Liver (tissue), 9 donors: Measurements from ENCODE around the gene TNKS2. TPM values are rescaled to one million over a fixed set of nuclear protein-coding genes. Genes with fewer than 3 reads are reported as not detected.

Experiments used
- DNase-seq: peaks from one replicate; pipeline ENCODE4 v3.0.0-alpha.2; 2017; ENCODE audit warnings: low spot score
- H3K27ac ChIP-seq, 2 donors: one replicate each; pipeline ENCODE4 v1.7.0; 2013; ENCODE audit warnings: inconsistent platforms in 2 of 2, low read length in 2 of 2, control low read depth in 1 of 2, low read depth in 1 of 2, mild to moderate bottlenecking in 1 of 2
- H3K27me3 ChIP-seq, 4 donors: one replicate each; pipeline versions ENCODE4 v1.6.1 to v1.7.0; 2013; ENCODE audit warnings: low read length in 3 of 4, inconsistent platforms in 1 of 4, mild to moderate bottlenecking in 1 of 4, moderate library complexity in 1 of 4; ENCODE audit not compliant: control insufficient read depth in 4 of 4, insufficient read depth in 4 of 4
- H3K36me3 ChIP-seq, 4 donors: one replicate each; pipeline versions ENCODE4 v1.6.1 to v1.7.0; 2013; ENCODE audit warnings: low read length in 3 of 4, mild to moderate bottlenecking in 3 of 4, low read depth in 1 of 4, moderate library complexity in 1 of 4; ENCODE audit not compliant: control insufficient read depth in 4 of 4, insufficient read depth in 3 of 4
- H3K4me1 ChIP-seq, 4 donors: one replicate each; pipeline versions ENCODE4 v1.6.1 to v1.7.0; 2013; ENCODE audit warnings: low read length in 3 of 4, mild to moderate bottlenecking in 3 of 4, moderate library complexity in 1 of 4; ENCODE audit not compliant: control insufficient read depth in 4 of 4, insufficient read depth in 4 of 4
- H3K4me3 ChIP-seq, 3 donors: one replicate each; pipeline versions ENCODE4 v1.6.1 to v1.7.0; 2013; ENCODE audit warnings: low read length in 3 of 3, control low read depth in 1 of 3, low read depth in 1 of 3, mild to moderate bottlenecking in 1 of 3
- H3K9ac ChIP-seq, 2 donors: one replicate each; pipeline ENCODE4 v1.7.0; 2013; ENCODE audit warnings: low read length in 2 of 2, mild to moderate bottlenecking in 2 of 2, moderate library complexity in 2 of 2, control low read depth in 1 of 2, low read depth in 1 of 2
- H3K9me3 ChIP-seq, 4 donors: one replicate each; pipeline versions ENCODE4 v1.6.1 to v1.7.0; 2013; ENCODE audit warnings: low read length in 3 of 4; ENCODE audit not compliant: control insufficient read depth in 4 of 4
- ATF3 ChIP-seq: IDR thresholded peaks from 2 replicates; pipeline ENCODE4 v1.6.1; 2016; ENCODE audit warnings: antibody characterized with exemption
- CTCF ChIP-seq: fragments of 150-350 bp; IDR thresholded peaks from 2 replicates; pipeline ENCODE4 v1.5.1; 2017; ENCODE audit warnings: improper control_type of control experiment, low read depth, low read length; ENCODE audit not compliant: missing input control
- EGR1 ChIP-seq, 2 donors: IDR thresholded peaks; 2 replicates each; pipeline ENCODE4 v1.6.1; 2016 to 2018; ENCODE audit warnings: antibody characterized with exemption in 2 of 2, low read depth in 2 of 2
- FOXA1 ChIP-seq: IDR thresholded peaks from 2 replicates; pipeline ENCODE4 v1.6.1; 2016; ENCODE audit warnings: antibody characterized with exemption
- FOXA2 ChIP-seq: IDR thresholded peaks from 2 replicates; pipeline ENCODE4 v1.6.1; 2016; ENCODE audit warnings: antibody characterized with exemption
- HNF4A ChIP-seq, 2 donors: conservative IDR thresholded peaks; 2 replicates each; pipeline ENCODE4 v1.6.1; 2016; ENCODE audit warnings: antibody characterized with exemption in 2 of 2, mild to moderate bottlenecking in 2 of 2
- HNF4G ChIP-seq: IDR thresholded peaks from 2 replicates; pipeline ENCODE4 v1.6.1; 2016; ENCODE audit warnings: antibody characterized with exemption
- JUND ChIP-seq, 2 donors: IDR thresholded peaks; 2 replicates each; pipeline ENCODE4 v1.6.1; 2016; ENCODE audit warnings: antibody characterized with exemption in 2 of 2
- MAX ChIP-seq: IDR thresholded peaks from 2 replicates; pipeline ENCODE4 v1.6.1; 2016; ENCODE audit warnings: antibody characterized with exemption
- NR2F2 ChIP-seq: IDR thresholded peaks from 2 replicates; pipeline ENCODE4 v1.6.1; 2016; ENCODE audit warnings: antibody characterized with exemption
- RAD21 ChIP-seq, 2 donors: IDR thresholded peaks; 2 replicates each; pipeline ENCODE4 v1.6.1; 2016; ENCODE audit warnings: antibody characterized with exemption in 2 of 2, mild to moderate bottlenecking in 2 of 2
- REST ChIP-seq: IDR thresholded peaks from 2 replicates; pipeline ENCODE4 v1.6.1; 2016; ENCODE audit warnings: antibody characterized with exemption, mild to moderate bottlenecking
- RXRA ChIP-seq, 2 donors: IDR thresholded peaks; 2 replicates each; pipeline ENCODE4 v1.6.1; 2017 to 2018; ENCODE audit warnings: antibody characterized with exemption in 2 of 2, mild to moderate bottlenecking in 1 of 2
- TAF1 ChIP-seq: conservative IDR thresholded peaks from 2 replicates; pipeline ENCODE4 v1.6.1; 2016; ENCODE audit warnings: antibody characterized with exemption, mild to moderate bottlenecking
- YY1 ChIP-seq: IDR thresholded peaks from 2 replicates; pipeline ENCODE4 v1.6.1; 2016; ENCODE audit warnings: antibody characterized with exemption, mild to moderate bottlenecking
- ZBTB33 ChIP-seq: IDR thresholded peaks from 2 replicates; pipeline ENCODE4 v1.6.1; 2016; ENCODE audit warnings: antibody characterized with exemption
- WGBS: extraction: QIAGEN DNeasy Blood & Tissue Kit; methylation state at CpG from one replicate; pipeline ENCODE4 v1.1.7; 2013; 5-methylcytosine and 5-hydroxymethylcytosine counted together
- polyA plus RNA-seq, 2 donors: library from polyadenylated mRNA; stranded (reverse) in 1 of 2; unstranded in 1 of 2; fragments of 200-250 nt in 1 of 2; fragments of >200 nt in 1 of 2; fragmentation: Nextera tagmentation in 1 of 2; extraction: Ambion mirVana in 1 of 2; gene quantifications; one replicate each; pipeline versions ENCODE4 v1.2.1 to v1.2.3, GENCODE V29; 2013 to 2015
- total RNA-seq, 2 donors: library from RNA; depleted of rRNA; stranded (reverse); fragments of >200 nt; gene quantifications; one replicate each; pipeline ENCODE4 v1.2.3, GENCODE V29; 2014
- donor health status: healthy.
- donor health status: healthy.
- donor health status: healthy.
- donor health status: healthy.
- donor health status: healthy.

TNKS2 gene
- total and polyA plus RNA-seq, 4 donors, result 5.2 to 30.7 (median 18.2) TPM

DNA sequence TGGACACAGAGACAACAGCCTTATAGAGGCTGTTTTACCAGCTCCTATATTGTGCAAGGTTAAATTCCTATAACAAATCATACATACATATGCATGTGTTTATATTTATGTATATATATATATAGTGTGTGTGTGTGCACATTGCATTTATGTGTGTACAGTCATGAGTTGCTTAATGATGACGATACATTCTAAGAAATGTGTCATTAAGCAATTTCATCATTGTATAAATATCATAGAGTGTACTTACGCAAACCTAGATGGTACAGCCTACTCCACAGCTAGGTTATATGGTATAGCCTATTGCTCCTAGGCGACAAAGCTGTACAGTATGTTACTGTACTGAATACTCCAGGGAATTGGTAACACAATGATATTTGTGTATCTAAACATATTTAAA is 30.1 kb upstream of the TNKS2 start:
- WGBS, result 84% methylated on average over 3 of the region's 3 CpGs
- DNase-seq, result no peak
- H3K36me3 ChIP-seq, result no peaks in the 10 kb centered on the region
- H3K27ac ChIP-seq, result no peak overlapping the region
- H3K27me3 ChIP-seq, result no peaks in the 10 kb centered on the region
- H3K4me1 ChIP-seq, result no peaks in the 10 kb centered on the region
- H3K4me3 ChIP-seq, result no peak overlapping the region
- H3K9ac ChIP-seq, result no peak overlapping the region
- TF ChIP-seq EGR1 (IDR thresholded peaks at IDR 0.05; ENCODE audit: low read depth in 2 of 2) (no peak), RXRA (IDR thresholded peaks at IDR 0.05) (no peak), FOXA1 (no peak), CTCF (no peak), ATF3 (no peak)
- H3K9me3 ChIP-seq, result no peaks in the 10 kb centered on the region

- H3K9me3 ChIP-seq, result no peaks in the 10 kb centered on the region
- H3K27ac ChIP-seq, result no peak overlapping the region
- 65% methylated on average over 1 of the region's 1 CpG for WGBS
- H3K4me3 ChIP-seq, result no peak overlapping the region
- no peak for DNase-seq
- no peaks in the 10 kb centered on the region for H3K27me3 ChIP-seq
- H3K9ac ChIP-seq, result no peak overlapping the region
- H3K36me3 ChIP-seq, result no peaks in the 10 kb centered on the region
- TF ChIP-seq YY1 (no peak), JUND (IDR thresholded peaks at IDR 0.05) (no peak), RAD21 (IDR thresholded peaks at IDR 0.05) (no peak), RXRA (IDR thresholded peaks at IDR 0.05) (no peak), NR2F2 (no peak), TAF1 (no peak), ZBTB33 (no peak), REST (no peak), FOXA1 (no peak), ATF3 (no peak), CTCF (no peak), EGR1 (IDR thresholded peaks at IDR 0.05; ENCODE audit: low read depth in 2 of 2) (no peak), HNF4A (conservative IDR thresholded peaks at IDR 0.05) (no peak), HNF4G (no peak), FOXA2 (no peak), MAX (no peak)
- no peaks in the 10 kb centered on the region for H3K4me1 ChIP-seq
Observed at GRCh38 chr10:91771907-91772306, 26.3 kb upstream of the TNKS2 start.
